OCI-LY1 (cell line): ENCODE measurements around the gene TBCEL.

ENCODE experiments used
- EZH2 ChIP-seq: fragments of 200-600 bp; sonication (generic), shearing (Covaris generic); IDR thresholded peaks from 2 replicates; pipeline ENCODE4 v1.8.0; 2017; ENCODE audit warnings: borderline replicate concordance, mixed run types, mild to moderate bottlenecking, antibody characterized with exemption, low read length, moderate library complexity, mixed read lengths
- TF ChIP-seq, protein P1 (sequence below): fragments of 200-600 bp; sonication (generic), shearing (Covaris generic); IDR thresholded peaks from 2 replicates; pipeline ENCODE4 v1.5.1; 2017; ENCODE audit warnings: mild to moderate bottlenecking, antibody characterized with exemption, low read length, moderate library complexity, mixed read lengths

DNA sequence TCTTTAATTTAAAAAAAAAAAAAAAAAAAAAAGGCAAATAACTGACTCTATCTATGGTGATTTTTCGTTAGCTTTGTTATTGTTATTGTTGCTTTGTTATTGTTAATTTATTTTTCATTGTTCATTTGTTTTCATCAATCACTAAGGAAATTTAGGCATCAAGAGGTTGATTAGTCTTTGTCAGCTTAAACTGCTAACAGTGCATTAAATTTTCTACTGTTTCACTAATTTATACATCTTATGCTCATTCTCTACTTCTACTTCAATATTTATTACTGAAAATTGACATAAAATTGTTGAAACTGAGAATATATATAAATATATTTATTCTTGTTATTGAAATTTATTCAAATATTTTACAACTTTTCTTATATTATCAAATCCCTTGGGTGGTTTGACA lies 24.0 kb downstream of the TBCEL start:
- TF ChIP-seq, protein P1, sequence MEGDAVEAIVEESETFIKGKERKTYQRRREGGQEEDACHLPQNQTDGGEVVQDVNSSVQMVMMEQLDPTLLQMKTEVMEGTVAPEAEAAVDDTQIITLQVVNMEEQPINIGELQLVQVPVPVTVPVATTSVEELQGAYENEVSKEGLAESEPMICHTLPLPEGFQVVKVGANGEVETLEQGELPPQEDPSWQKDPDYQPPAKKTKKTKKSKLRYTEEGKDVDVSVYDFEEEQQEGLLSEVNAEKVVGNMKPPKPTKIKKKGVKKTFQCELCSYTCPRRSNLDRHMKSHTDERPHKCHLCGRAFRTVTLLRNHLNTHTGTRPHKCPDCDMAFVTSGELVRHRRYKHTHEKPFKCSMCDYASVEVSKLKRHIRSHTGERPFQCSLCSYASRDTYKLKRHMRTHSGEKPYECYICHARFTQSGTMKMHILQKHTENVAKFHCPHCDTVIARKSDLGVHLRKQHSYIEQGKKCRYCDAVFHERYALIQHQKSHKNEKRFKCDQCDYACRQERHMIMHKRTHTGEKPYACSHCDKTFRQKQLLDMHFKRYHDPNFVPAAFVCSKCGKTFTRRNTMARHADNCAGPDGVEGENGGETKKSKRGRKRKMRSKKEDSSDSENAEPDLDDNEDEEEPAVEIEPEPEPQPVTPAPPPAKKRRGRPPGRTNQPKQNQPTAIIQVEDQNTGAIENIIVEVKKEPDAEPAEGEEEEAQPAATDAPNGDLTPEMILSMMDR: no peak
- TF ChIP-seq EZH2: no peak
